Stomach (tissue), 9 donors: ENCODE results near the gene SYT3. TPM values are rescaled to one million over a fixed set of nuclear protein-coding genes. Genes with fewer than 3 reads are reported as not detected.

Experiments
- DNase-seq, 2 donors: peaks; one replicate each; pipeline versions ENCODE4 v3.0.0 to v3.0.0-alpha.2; 2013 to 2019
- H3K27ac ChIP-seq, 5 donors: fragments of 200-600 bp in 4 of 5; sonication (generic) in 4 of 5; one replicate each; pipeline ENCODE4 v1.5.1; 2013 to 2019; ENCODE audit warnings: mild to moderate bottlenecking in 1 of 5, moderate library complexity in 1 of 5
- H3K27me3 ChIP-seq, 3 donors: fragments of 200-600 bp; sonication (generic); one replicate each; pipeline ENCODE4 v1.5.1; 2017 to 2019; ENCODE audit warnings: mixed run types in 1 of 3
- H3K36me3 ChIP-seq, 4 donors: fragments of 200-600 bp; sonication (generic); 1 replicate in 3 of 4; 2 replicates in 1 of 4; pipeline ENCODE4 v1.5.1; 2016 to 2019
- H3K4me1 ChIP-seq, 4 donors: fragments of 200-600 bp; sonication (generic); one replicate each; pipeline ENCODE4 v1.5.1; 2016 to 2019
- H3K4me3 ChIP-seq, 4 donors: fragments of 200-600 bp; sonication (generic) in 3 of 4; one replicate each; pipeline ENCODE4 v1.5.1; 2016 to 2019; ENCODE audit warnings: mild to moderate bottlenecking in 1 of 4
- H3K9me3 ChIP-seq, 4 donors: fragments of 200-600 bp; sonication (generic); one replicate each; pipeline ENCODE4 v1.5.1; 2016 to 2019
- EP300 ChIP-seq: sonication (generic); formaldehyde crosslinking; IDR thresholded peaks from one replicate; pipeline ENCODE4 v1.6.1; 2017; ENCODE audit warnings: antibody characterized with exemption
- POLR2A ChIP-seq, 4 donors: fragments of 450-650 bp; IDR thresholded peaks; one replicate each; pipeline ENCODE4 v1.6.1; 2016; ENCODE audit warnings: antibody characterized with exemption in 4 of 4, control low read depth in 2 of 4, mild to moderate bottlenecking in 1 of 4, moderate library complexity in 1 of 4
- POLR2AphosphoS5 ChIP-seq, 3 donors: sonication (generic); formaldehyde crosslinking; IDR thresholded peaks; one replicate each; pipeline ENCODE4 v1.6.1; 2016; ENCODE audit warnings: antibody characterized with exemption in 3 of 3
- WGBS, 5 donors: extraction: QIAGEN DNeasy Blood & Tissue Kit in 3 of 5; methylation state at CpG; one replicate each; pipeline versions ENCODE4 v1.1.5 to v1.1.7; 2013 to 2018; 5-methylcytosine and 5-hydroxymethylcytosine counted together
- intact Hi-C: fragments of 100-400 bp; cut with DNase I; formaldehyde crosslinking; loops from one replicate; pipeline ENCODE4 v1.15.1; 2023; ENCODE audit warnings: low total_unique reads
- polyA plus RNA-seq, 3 donors: library from polyadenylated mRNA; stranded (reverse); fragments of 200-250 nt; gene quantifications; one replicate each; pipeline ENCODE4 v1.2.3, GENCODE V29; 2013
- total RNA-seq, 5 donors: library from RNA; depleted of rRNA; stranded (reverse); fragments of >200 nt; gene quantifications; one replicate each; pipeline versions ENCODE4 v1.1.0 to v1.2.3, GENCODE V29; 2014 to 2016
- TF ChIP-seq, protein P1 (sequence below), 7 experiments: fragments of 450-650 bp in 4 of 7; fragments of 200-600 bp in 3 of 7; sonication (generic) in 3 of 7; IDR thresholded peaks; one replicate each; pipeline ENCODE4 v1.5.1; 2016 to 2019; ENCODE audit warnings: antibody characterized with exemption in 7 of 7, control low read depth in 2 of 7, mild to moderate bottlenecking in 1 of 7
- donor health status: healthy with polysubstance abuse.
- donor health status: Bipolar disorder and iron deficiency.
- donor health status: healthy.

Gene SYT3
- total and polyA plus RNA-seq, 8 donors = 0.13 to 1.3 (median 0.14) TPM; not detected in 5

- Histone ChIP-seq H3K9me3 (peaks cover 0 to 10% (median 7%) of the 10 kb centered on the region in 4 donors), H3K27me3 (peaks cover 15 to 99% (median 43%) of the 10 kb centered on the region in 3 donors), H3K36me3 (no peaks in the 10 kb centered on the region), H3K27ac (no peak overlapping the region), H3K4me1 (peaks cover under 1 to 5% (median 3%) of the 10 kb centered on the region in 4 donors), H3K4me3 (no peak overlapping the region)
- intact Hi-C loops = no loop called here
- TF ChIP-seq, protein P1, sequence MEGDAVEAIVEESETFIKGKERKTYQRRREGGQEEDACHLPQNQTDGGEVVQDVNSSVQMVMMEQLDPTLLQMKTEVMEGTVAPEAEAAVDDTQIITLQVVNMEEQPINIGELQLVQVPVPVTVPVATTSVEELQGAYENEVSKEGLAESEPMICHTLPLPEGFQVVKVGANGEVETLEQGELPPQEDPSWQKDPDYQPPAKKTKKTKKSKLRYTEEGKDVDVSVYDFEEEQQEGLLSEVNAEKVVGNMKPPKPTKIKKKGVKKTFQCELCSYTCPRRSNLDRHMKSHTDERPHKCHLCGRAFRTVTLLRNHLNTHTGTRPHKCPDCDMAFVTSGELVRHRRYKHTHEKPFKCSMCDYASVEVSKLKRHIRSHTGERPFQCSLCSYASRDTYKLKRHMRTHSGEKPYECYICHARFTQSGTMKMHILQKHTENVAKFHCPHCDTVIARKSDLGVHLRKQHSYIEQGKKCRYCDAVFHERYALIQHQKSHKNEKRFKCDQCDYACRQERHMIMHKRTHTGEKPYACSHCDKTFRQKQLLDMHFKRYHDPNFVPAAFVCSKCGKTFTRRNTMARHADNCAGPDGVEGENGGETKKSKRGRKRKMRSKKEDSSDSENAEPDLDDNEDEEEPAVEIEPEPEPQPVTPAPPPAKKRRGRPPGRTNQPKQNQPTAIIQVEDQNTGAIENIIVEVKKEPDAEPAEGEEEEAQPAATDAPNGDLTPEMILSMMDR (IDR thresholded peaks at IDR 0.05) = no peak
- no peak for TF ChIP-seq EP300
- no peak for TF ChIP-seq POLR2A (IDR thresholded peaks at IDR 0.05)
- no peak for TF ChIP-seq POLR2AphosphoS5 (IDR thresholded peaks at IDR 0.05)
- 19 to 29% (median 24%) methylated on average over 12 to 15 of the region's 15 CpGs for WGBS, 5 donors
- DNase-seq = no peak
Observed at GRCh38 chr19:50673118-50673517, 33.4 kb upstream of the SYT3 start.

DNA sequence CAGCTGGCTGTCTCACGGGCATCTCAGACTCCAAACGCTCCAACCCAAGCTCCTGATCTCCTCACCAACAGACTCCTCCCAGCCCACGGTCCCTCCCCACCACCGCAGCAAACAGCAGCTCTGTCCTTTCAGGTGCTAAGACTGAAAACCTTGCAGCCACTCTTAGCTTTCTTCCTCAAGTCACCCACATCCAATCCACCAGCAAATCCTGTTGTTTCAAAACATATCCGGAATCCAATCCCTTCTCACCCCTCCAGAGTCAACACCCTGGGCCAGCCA is 30.4 kb upstream of the SYT3 start:
- no peak for DNase-seq
- intact Hi-C loops = no loop called here
- no peaks in the 10 kb centered on the region for H3K36me3 ChIP-seq
- H3K9me3 ChIP-seq = no peaks in the 10 kb centered on the region
- WGBS, 5 donors = 15 to 24% (median 18%) methylated on average over 5 of the region's 5 CpGs
- TF ChIP-seq EP300 (no peak), POLR2A (IDR thresholded peaks at IDR 0.05) (no peak), POLR2AphosphoS5 (IDR thresholded peaks at IDR 0.05) (no peak)
- TF ChIP-seq, protein P1 (IDR thresholded peaks at IDR 0.05) = no peak
- no peak overlapping the region for H3K27ac ChIP-seq
- H3K4me3 ChIP-seq = no peak overlapping the region
- H3K27me3 ChIP-seq = peaks cover 37 to 100% (median 65%) of the 10 kb centered on the region in 3 donors
- peaks cover 9 to 27% (median 16%) of the 10 kb centered on the region in 4 donors for H3K4me1 ChIP-seq

GRCh38 chr19:50669302-50670101 is 29.8 kb upstream of the SYT3 start:
- no peak overlapping the region for H3K27ac ChIP-seq
- H3K36me3 ChIP-seq = no peaks in the 10 kb centered on the region
- H3K9me3 ChIP-seq = no peaks in the 10 kb centered on the region
- intact Hi-C loops = no loop called here
- peaks cover 37 to 100% (median 69%) of the 10 kb centered on the region in 3 donors for H3K27me3 ChIP-seq
- no peak for TF ChIP-seq POLR2AphosphoS5 (IDR thresholded peaks at IDR 0.05)
- TF ChIP-seq EP300 = no peak
- TF ChIP-seq, protein P1 (IDR thresholded peaks at IDR 0.05) = peak in 4 of 7 experiments; percentile 32 to 63 (median 52)
- peak; percentile 30 to 43 for DNase-seq
- H3K4me1 ChIP-seq = peaks cover 9 to 27% (median 16%) of the 10 kb centered on the region in 4 donors
- H3K4me3 ChIP-seq = no peak overlapping the region
- WGBS, 5 donors = 36 to 41% (median 38%) methylated on average over 23 of the region's 23 CpGs

DNA sequence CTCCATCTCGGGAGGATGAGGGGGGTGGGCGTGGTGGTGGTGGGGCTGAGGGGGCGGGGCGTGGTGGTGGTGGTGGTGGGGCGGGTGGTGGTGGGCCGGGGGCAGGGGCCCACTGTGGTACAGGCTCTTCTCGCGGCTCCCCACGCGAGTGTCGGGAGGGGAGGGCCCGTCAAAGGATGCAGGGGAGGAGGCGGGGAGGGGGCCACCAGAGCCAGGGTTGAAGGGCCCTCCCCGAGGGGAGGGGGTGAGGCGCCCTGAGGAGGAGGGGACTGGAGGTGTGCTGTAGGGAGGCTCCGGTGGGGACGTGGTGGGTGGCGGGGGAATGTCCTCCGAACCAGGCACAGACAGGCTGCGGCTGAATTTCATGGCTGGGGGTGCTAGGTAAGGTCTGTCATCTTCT is 29.2 kb upstream of the SYT3 start:
- intact Hi-C loops = no loop called here
- TF ChIP-seq, protein P1 (IDR thresholded peaks at IDR 0.05) = no peak
- TF ChIP-seq EP300 (no peak), POLR2A (IDR thresholded peaks at IDR 0.05) (no peak), POLR2AphosphoS5 (IDR thresholded peaks at IDR 0.05) (no peak)
- WGBS, 5 donors = 42 to 58% (median 46%) methylated on average over 5 to 20 of the region's 20 CpGs
- Histone ChIP-seq H3K4me1 (peaks cover 9 to 27% (median 16%) of the 10 kb centered on the region in 4 donors), H3K27ac (no peak overlapping the region), H3K4me3 (no peak overlapping the region), H3K9me3 (no peaks in the 10 kb centered on the region), H3K36me3 (no peaks in the 10 kb centered on the region), H3K27me3 (peaks cover 37 to 98% (median 69%) of the 10 kb centered on the region in 3 donors)
- no peak for DNase-seq
